HEK293 (cell line): ENCODE results near the gene KRT4.

Source experiments
- CTCF ChIA-PET: fragments of 350-600 bp; formaldehyde crosslinking; extraction: SDS; loops from one replicate; lab custom pipeline; 2021; ENCODE audit warnings: antibody characterized with exemption; lab: Yijun Ruan, JAX
- POLR2A ChIA-PET: fragments of 300-600 bp; formaldehyde crosslinking; extraction: SDS; loops from one replicate; lab custom pipeline; 2020; ENCODE audit warnings: antibody characterized with exemption, inconsistent platforms; lab: Yijun Ruan, JAX
- H3K27ac ChIP-seq: fragments of 200-500 bp; sonication (Bioruptor generic); 2 replicates; pipeline ENCODE4 v1.5.1; 2014; ENCODE audit warnings: low read depth, low read length, control low read depth, inconsistent platforms; ENCODE audit errors: extremely low read depth
- H3K36me3 ChIP-seq, 2 experiments: fragments of 200-500 bp in 1 of 2; sonication (Bioruptor generic) in 1 of 2; 1 replicate in 1 of 2; 2 replicates in 1 of 2; pipeline ENCODE4 v1.5.1; 2014 to 2017; ENCODE audit warnings: inconsistent platforms in 2 of 2, low read length in 2 of 2; ENCODE audit not compliant: control insufficient read depth in 2 of 2, insufficient read depth in 1 of 2
- H3K4me1 ChIP-seq: fragments of 200-500 bp; sonication (Bioruptor generic); 2 replicates; pipeline ENCODE4 v1.5.1; 2014; ENCODE audit warnings: mild to moderate bottlenecking, low read length, inconsistent platforms; ENCODE audit not compliant: control insufficient read depth, insufficient read depth
- H3K4me3 ChIP-seq: 2 replicates; pipeline ENCODE4 v1.5.1; 2011; ENCODE audit warnings: low read depth, mild to moderate bottlenecking, control low read depth, low read length, moderate library complexity
- H3K9me3 ChIP-seq: fragments of 200-500 bp; sonication (Bioruptor generic); 2 replicates; pipeline ENCODE4 v1.5.1; 2014; ENCODE audit warnings: low read depth, low read length, inconsistent platforms; ENCODE audit not compliant: control insufficient read depth, insufficient read depth
- EGR2 ChIP-seq: fragments of 450-650 bp; formaldehyde crosslinking; IDR thresholded peaks from 2 replicates; pipeline ENCODE4 v1.5.1; 2016; ENCODE audit warnings: low read depth, missing biosample characterization, missing genetic modification characterization
- GLIS1 ChIP-seq: fragments of 450-650 bp; formaldehyde crosslinking; IDR thresholded peaks from 2 replicates; pipeline ENCODE4 v1.5.1; 2016; ENCODE audit warnings: missing biosample characterization, missing genetic modification characterization
- HOXC10 ChIP-seq: sonication (generic); formaldehyde crosslinking; IDR thresholded peaks from 2 replicates; pipeline ENCODE4 v1.8.1; 2023; ENCODE audit warnings: mild to moderate bottlenecking, missing genetic modification reagents
- PRDM1 ChIP-seq: fragments of 450-650 bp; formaldehyde crosslinking; IDR thresholded peaks from 2 replicates; pipeline ENCODE4; 2016; ENCODE audit warnings: missing biosample characterization, missing genetic modification characterization
- SCRT2 ChIP-seq: fragments of 450-650 bp; formaldehyde crosslinking; IDR thresholded peaks from 2 replicates; pipeline ENCODE4 v1.5.1; 2016; ENCODE audit warnings: missing biosample characterization, missing genetic modification characterization
- TCF7L2 ChIP-seq: IDR thresholded peaks from 2 replicates; pipeline ENCODE4 v1.6.1; 2011; ENCODE audit warnings: low read depth, mild to moderate bottlenecking, inconsistent platforms, low read length, moderate library complexity, borderline replicate concordance
- ZBTB17 ChIP-seq: fragments of 450-650 bp; formaldehyde crosslinking; IDR thresholded peaks from 2 replicates; pipeline ENCODE4 v1.5.1; 2016; ENCODE audit warnings: missing biosample characterization, missing genetic modification characterization
- ZBTB21 ChIP-seq: fragments of 450-650 bp; formaldehyde crosslinking; IDR thresholded peaks from 2 replicates; pipeline ENCODE4 v1.5.1; 2017; ENCODE audit warnings: missing biosample characterization, missing genetic modification characterization
- ZNF112 ChIP-seq: fragments of 450-650 bp; formaldehyde crosslinking; IDR thresholded peaks from 2 replicates; pipeline ENCODE4 v1.5.0; 2017; ENCODE audit warnings: missing biosample characterization, missing genetic modification characterization
- ZNF132 ChIP-seq: fragments of 450-650 bp; formaldehyde crosslinking; IDR thresholded peaks from 2 replicates; pipeline ENCODE4 v1.5.1; 2017; ENCODE audit warnings: missing biosample characterization, missing genetic modification characterization, borderline replicate concordance
- ZNF146 ChIP-seq: fragments of 450-650 bp; formaldehyde crosslinking; IDR thresholded peaks from 2 replicates; pipeline ENCODE4 v1.5.1; 2016; ENCODE audit warnings: missing biosample characterization, missing genetic modification characterization
- ZNF174 ChIP-seq: fragments of 450-650 bp; formaldehyde crosslinking; IDR thresholded peaks from 2 replicates; pipeline ENCODE4 v1.5.0; 2017; ENCODE audit warnings: missing biosample characterization, mild to moderate bottlenecking, missing genetic modification characterization
- ZNF239 ChIP-seq: fragments of 450-650 bp; formaldehyde crosslinking; IDR thresholded peaks from 2 replicates; pipeline ENCODE4 v1.5.1; 2016; ENCODE audit warnings: missing biosample characterization, missing genetic modification characterization
- ZNF335 ChIP-seq: fragments of 450-650 bp; formaldehyde crosslinking; conservative IDR thresholded peaks from 2 replicates; pipeline ENCODE4 v1.5.1; 2016; ENCODE audit warnings: missing biosample characterization, missing genetic modification characterization
- ZNF366 ChIP-seq: fragments of 450-650 bp; formaldehyde crosslinking; conservative IDR thresholded peaks from 2 replicates; pipeline ENCODE4 v1.5.1; 2016; ENCODE audit warnings: missing biosample characterization, missing genetic modification characterization
- ZNF391 ChIP-seq: fragments of 450-650 bp; formaldehyde crosslinking; IDR thresholded peaks from 2 replicates; pipeline ENCODE4 v1.5.1; 2016; ENCODE audit warnings: low read depth, missing biosample characterization, missing genetic modification characterization, borderline replicate concordance
- ZNF423 ChIP-seq: fragments of 450-650 bp; formaldehyde crosslinking; IDR thresholded peaks from 2 replicates; pipeline ENCODE4 v1.5.1; 2016; ENCODE audit warnings: missing biosample characterization, missing genetic modification characterization
- ZNF610 ChIP-seq: fragments of 450-650 bp; formaldehyde crosslinking; IDR thresholded peaks from 2 replicates; pipeline ENCODE4 v1.5.1; 2016; ENCODE audit warnings: missing biosample characterization, missing genetic modification characterization, borderline replicate concordance
- ZSCAN23 ChIP-seq: fragments of 450-650 bp; formaldehyde crosslinking; IDR thresholded peaks from 2 replicates; pipeline ENCODE4 v1.5.1; 2016; ENCODE audit warnings: missing biosample characterization, missing genetic modification characterization
- ZSCAN5A ChIP-seq: fragments of 450-650 bp; formaldehyde crosslinking; IDR thresholded peaks from 2 replicates; pipeline ENCODE4 v1.5.1; 2016; ENCODE audit warnings: missing biosample characterization, missing genetic modification characterization
- TF ChIP-seq, protein P1 (sequence below): fragments of 450-650 bp; formaldehyde crosslinking; IDR thresholded peaks from 2 replicates; pipeline ENCODE4 v1.5.1; 2017; ENCODE audit warnings: missing biosample characterization, missing genetic modification characterization
- TF ChIP-seq, protein P2 (sequence below): fragments of 450-650 bp; formaldehyde crosslinking; IDR thresholded peaks from 2 replicates; pipeline ENCODE4 v1.5.1; 2017; ENCODE audit warnings: missing biosample characterization, missing genetic modification characterization
- TF ChIP-seq, protein P3 (sequence below): fragments of 450-650 bp; formaldehyde crosslinking; IDR thresholded peaks from 2 replicates; pipeline ENCODE4 v1.5.1; 2016; ENCODE audit warnings: missing biosample characterization, missing genetic modification characterization
- TF ChIP-seq, protein P4 (sequence below): fragments of 450-650 bp; formaldehyde crosslinking; IDR thresholded peaks from 2 replicates; pipeline ENCODE4; 2016; ENCODE audit warnings: missing biosample characterization, missing genetic modification characterization
- TF ChIP-seq, protein P5 (sequence below): fragments of 450-650 bp; formaldehyde crosslinking; IDR thresholded peaks from 2 replicates; pipeline ENCODE4 v1.5.1; 2016; ENCODE audit warnings: missing biosample characterization, missing genetic modification characterization

Gene KRT4

GRCh38 chr12:52838609-52839435 is 24.9 kb upstream of the KRT4 start (continued):
- TF ChIP-seq ZBTB17 (peak; percentile 63), HOXC10 (CRISPR knock-in tag) (no peak), ZNF366 (tag by site-specific recombination) (no peak), EGR2 (tag by site-specific recombination) (peak; percentile 73), ZNF174 (no peak)
- TF ChIP-seq, protein P1, sequence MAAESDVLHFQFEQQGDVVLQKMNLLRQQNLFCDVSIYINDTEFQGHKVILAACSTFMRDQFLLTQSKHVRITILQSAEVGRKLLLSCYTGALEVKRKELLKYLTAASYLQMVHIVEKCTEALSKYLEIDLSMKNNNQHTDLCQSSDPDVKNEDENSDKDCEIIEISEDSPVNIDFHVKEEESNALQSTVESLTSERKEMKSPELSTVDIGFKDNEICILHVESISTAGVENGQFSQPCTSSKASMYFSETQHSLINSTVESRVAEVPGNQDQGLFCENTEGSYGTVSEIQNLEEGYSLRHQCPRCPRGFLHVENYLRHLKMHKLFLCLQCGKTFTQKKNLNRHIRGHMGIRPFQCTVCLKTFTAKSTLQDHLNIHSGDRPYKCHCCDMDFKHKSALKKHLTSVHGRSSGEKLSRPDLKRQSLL, result peak; percentile 61; the same call in 1 of the 2 replicates
- TF ChIP-seq, all 188 proteins: peak for 8

- no peak overlapping the region for H3K4me3 ChIP-seq
- H3K36me3 ChIP-seq, result no peaks in the 10 kb centered on the region
- H3K4me1 ChIP-seq, result no peaks in the 10 kb centered on the region
- H3K9me3 ChIP-seq, result no peaks in the 10 kb centered on the region
- ChIA-PET CTCF (interaction anchor here (0.5 to 2.2 kb wide), 7 partner anchors 28 to 698 kb away, joined by 3 to 6 read pairs (median 4); no protein-coding TSS in a partner anchor), POLR2A (interaction anchor here (0.6 kb wide), 1 partner anchor 153 kb away, joined by 3 read pairs; no protein-coding TSS in a partner anchor)
- H3K27ac ChIP-seq, result no peak overlapping the region
- TF ChIP-seq ZNF610 (tag by site-specific recombination), result no peak
- TF ChIP-seq ZNF335, result no peak
- no peak for TF ChIP-seq ZSCAN23 (tag by site-specific recombination)
- peak; percentile 84 for TF ChIP-seq GLIS1 (tag by site-specific recombination)
- TF ChIP-seq PRDM1 (tag by site-specific recombination), result no peak
- peak; percentile 96 for TF ChIP-seq SCRT2 (tag by site-specific recombination)
- TF ChIP-seq ZNF391, result no peak
- TF ChIP-seq ZNF132 (tag by site-specific recombination), result no peak
- TF ChIP-seq ZNF423 (tag by site-specific recombination), result no peak
- no peak for TF ChIP-seq TCF7L2
- TF ChIP-seq ZBTB21 (tag by site-specific recombination), result no peak
- TF ChIP-seq, protein P2, sequence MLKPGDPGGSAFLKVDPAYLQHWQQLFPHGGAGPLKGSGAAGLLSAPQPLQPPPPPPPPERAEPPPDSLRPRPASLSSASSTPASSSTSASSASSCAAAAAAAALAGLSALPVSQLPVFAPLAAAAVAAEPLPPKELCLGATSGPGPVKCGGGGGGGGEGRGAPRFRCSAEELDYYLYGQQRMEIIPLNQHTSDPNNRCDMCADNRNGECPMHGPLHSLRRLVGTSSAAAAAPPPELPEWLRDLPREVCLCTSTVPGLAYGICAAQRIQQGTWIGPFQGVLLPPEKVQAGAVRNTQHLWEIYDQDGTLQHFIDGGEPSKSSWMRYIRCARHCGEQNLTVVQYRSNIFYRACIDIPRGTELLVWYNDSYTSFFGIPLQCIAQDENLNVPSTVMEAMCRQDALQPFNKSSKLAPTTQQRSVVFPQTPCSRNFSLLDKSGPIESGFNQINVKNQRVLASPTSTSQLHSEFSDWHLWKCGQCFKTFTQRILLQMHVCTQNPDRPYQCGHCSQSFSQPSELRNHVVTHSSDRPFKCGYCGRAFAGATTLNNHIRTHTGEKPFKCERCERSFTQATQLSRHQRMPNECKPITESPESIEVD, result no peak
- TF ChIP-seq ZNF239 (tag by site-specific recombination), result no peak
- no peak for TF ChIP-seq ZSCAN5A (tag by site-specific recombination)
- TF ChIP-seq, protein P3, sequence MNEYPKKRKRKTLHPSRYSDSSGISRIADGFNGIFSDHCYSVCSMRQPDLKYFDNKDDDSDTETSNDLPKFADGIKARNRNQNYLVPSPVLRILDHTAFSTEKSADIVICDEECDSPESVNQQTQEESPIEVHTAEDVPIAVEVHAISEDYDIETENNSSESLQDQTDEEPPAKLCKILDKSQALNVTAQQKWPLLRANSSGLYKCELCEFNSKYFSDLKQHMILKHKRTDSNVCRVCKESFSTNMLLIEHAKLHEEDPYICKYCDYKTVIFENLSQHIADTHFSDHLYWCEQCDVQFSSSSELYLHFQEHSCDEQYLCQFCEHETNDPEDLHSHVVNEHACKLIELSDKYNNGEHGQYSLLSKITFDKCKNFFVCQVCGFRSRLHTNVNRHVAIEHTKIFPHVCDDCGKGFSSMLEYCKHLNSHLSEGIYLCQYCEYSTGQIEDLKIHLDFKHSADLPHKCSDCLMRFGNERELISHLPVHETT (tag by site-specific recombination), result no peak
- TF ChIP-seq, protein P4, sequence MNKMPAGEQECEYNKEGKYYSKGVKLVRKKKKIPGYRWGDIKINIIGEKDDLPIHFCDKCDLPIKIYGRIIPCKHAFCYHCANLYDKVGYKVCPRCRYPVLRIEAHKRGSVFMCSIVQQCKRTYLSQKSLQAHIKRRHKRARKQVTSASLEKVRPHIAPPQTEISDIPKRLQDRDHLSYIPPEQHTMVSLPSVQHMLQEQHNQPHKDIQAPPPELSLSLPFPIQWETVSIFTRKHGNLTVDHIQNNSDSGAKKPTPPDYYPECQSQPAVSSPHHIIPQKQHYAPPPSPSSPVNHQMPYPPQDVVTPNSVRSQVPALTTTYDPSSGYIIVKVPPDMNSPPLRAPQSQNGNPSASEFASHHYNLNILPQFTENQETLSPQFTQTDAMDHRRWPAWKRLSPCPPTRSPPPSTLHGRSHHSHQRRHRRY, result no peak
- TF ChIP-seq, protein P5, sequence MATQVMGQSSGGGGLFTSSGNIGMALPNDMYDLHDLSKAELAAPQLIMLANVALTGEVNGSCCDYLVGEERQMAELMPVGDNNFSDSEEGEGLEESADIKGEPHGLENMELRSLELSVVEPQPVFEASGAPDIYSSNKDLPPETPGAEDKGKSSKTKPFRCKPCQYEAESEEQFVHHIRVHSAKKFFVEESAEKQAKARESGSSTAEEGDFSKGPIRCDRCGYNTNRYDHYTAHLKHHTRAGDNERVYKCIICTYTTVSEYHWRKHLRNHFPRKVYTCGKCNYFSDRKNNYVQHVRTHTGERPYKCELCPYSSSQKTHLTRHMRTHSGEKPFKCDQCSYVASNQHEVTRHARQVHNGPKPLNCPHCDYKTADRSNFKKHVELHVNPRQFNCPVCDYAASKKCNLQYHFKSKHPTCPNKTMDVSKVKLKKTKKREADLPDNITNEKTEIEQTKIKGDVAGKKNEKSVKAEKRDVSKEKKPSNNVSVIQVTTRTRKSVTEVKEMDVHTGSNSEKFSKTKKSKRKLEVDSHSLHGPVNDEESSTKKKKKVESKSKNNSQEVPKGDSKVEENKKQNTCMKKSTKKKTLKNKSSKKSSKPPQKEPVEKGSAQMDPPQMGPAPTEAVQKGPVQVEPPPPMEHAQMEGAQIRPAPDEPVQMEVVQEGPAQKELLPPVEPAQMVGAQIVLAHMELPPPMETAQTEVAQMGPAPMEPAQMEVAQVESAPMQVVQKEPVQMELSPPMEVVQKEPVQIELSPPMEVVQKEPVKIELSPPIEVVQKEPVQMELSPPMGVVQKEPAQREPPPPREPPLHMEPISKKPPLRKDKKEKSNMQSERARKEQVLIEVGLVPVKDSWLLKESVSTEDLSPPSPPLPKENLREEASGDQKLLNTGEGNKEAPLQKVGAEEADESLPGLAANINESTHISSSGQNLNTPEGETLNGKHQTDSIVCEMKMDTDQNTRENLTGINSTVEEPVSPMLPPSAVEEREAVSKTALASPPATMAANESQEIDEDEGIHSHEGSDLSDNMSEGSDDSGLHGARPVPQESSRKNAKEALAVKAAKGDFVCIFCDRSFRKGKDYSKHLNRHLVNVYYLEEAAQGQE (tag by site-specific recombination), result peak; percentile 80
- TF ChIP-seq ZNF146 (tag by site-specific recombination), result no peak
- TF ChIP-seq ZNF112 (tag by site-specific recombination), result no peak
These were observed 24.1 kb upstream of the KRT4 start for GRCh38 chr12:52837781-52838608.
